H1 (cell line): ENCODE measurements around the gene HNF1A. TPM values are rescaled to one million over a fixed set of nuclear protein-coding genes. Genes with fewer than 3 reads are reported as not detected.

Source experiments
- CTCF ChIA-PET: fragments of 300-600 bp; sonication (Branson Sonifier 250); formaldehyde crosslinking; loops from one replicate; lab custom pipeline; 2021; ENCODE audit not compliant: partially characterized antibody; lab: Charles Lee
- POLR2A ChIA-PET: fragments of 300-600 bp; sonication (Branson Sonifier 250); formaldehyde crosslinking; loops from one replicate; lab custom pipeline; 2021; ENCODE audit warnings: inconsistent platforms; ENCODE audit not compliant: partially characterized antibody; lab: Charles Lee
- DNase-seq, 2 experiments: peaks; one replicate each; pipeline versions ENCODE4 v3.0.0 to v3.0.0-alpha.2; 2010 to 2022; ENCODE audit warnings: low spot score in 2 of 2, low read depth in 1 of 2, mixed read lengths in 1 of 2
- FAIRE-seq: peaks from 2 replicates; lab custom pipeline; 2011; peaks lifted over from hg19 to GRCh38; lab: Jason Lieb, UNC
- H2AFZ ChIP-seq: 2 replicates; pipeline ENCODE4 v1.8.1; 2012; ENCODE audit warnings: low read length, inconsistent platforms
- H2AK5ac ChIP-seq: 2 replicates; pipeline ENCODE4 v1.6.1; 2013; ENCODE audit warnings: low read depth, low read length
- H2BK120ac ChIP-seq: replicated peaks from 2 replicates; pipeline ENCODE3; 2013; ENCODE audit warnings: low read depth, low read length, inconsistent platforms
- H2BK12ac ChIP-seq: 2 replicates; pipeline ENCODE4 v1.6.1; 2013; ENCODE audit warnings: low read depth, low read length
- H2BK15ac ChIP-seq: 2 replicates; pipeline ENCODE4 v1.6.1; 2013; ENCODE audit warnings: low read length
- H2BK20ac ChIP-seq: 2 replicates; pipeline ENCODE4 v1.6.1; 2013; ENCODE audit warnings: low read length
- H2BK5ac ChIP-seq: 2 replicates; pipeline ENCODE4 v1.6.1; 2013; ENCODE audit warnings: low read depth, low read length
- H3K14ac ChIP-seq: 2 replicates; pipeline ENCODE4 v1.6.1; 2013; ENCODE audit warnings: inconsistent platforms; ENCODE audit not compliant: insufficient read length
- H3K18ac ChIP-seq: 2 replicates; pipeline ENCODE4 v1.6.1; 2013; ENCODE audit warnings: low read length; ENCODE audit errors: extremely low read depth
- H3K23ac ChIP-seq: 2 replicates; pipeline ENCODE4 v1.6.1; 2013; ENCODE audit warnings: inconsistent platforms; ENCODE audit not compliant: insufficient read length
- H3K23me2 ChIP-seq: 2 replicates; pipeline ENCODE4 v1.6.1; 2013; ENCODE audit warnings: low read depth, low read length
- H3K27ac ChIP-seq: 2 replicates; pipeline ENCODE4 v1.6.1; 2011; ENCODE audit warnings: low read depth, low read length, inconsistent platforms
- H3K27me3 ChIP-seq, 4 experiments: replicated peaks in 1 of 4; 1 replicate in 1 of 4; 2 replicates in 3 of 4; pipeline versions ENCODE4 v1.6.1 to v1.8.1; 2011 to 2013; ENCODE audit warnings: low read length in 3 of 4, mild to moderate bottlenecking in 3 of 4, inconsistent platforms in 2 of 4, mixed read lengths in 2 of 4, moderate library complexity in 1 of 4; ENCODE audit not compliant: control insufficient read depth in 3 of 4, insufficient read depth in 3 of 4; ENCODE audit errors: extremely low read depth in 1 of 4
- H3K36me3 ChIP-seq, 4 experiments: 2 replicates each; pipeline versions ENCODE4 v1.6.1 to v1.8.1; 2011 to 2013; ENCODE audit warnings: mild to moderate bottlenecking in 4 of 4, low read length in 3 of 4, moderate library complexity in 2 of 4, control low read depth in 1 of 4, inconsistent platforms in 1 of 4; ENCODE audit not compliant: insufficient read depth in 4 of 4, control insufficient read depth in 2 of 4
- H3K4ac ChIP-seq: replicated peaks from 2 replicates; pipeline ENCODE3; 2013; ENCODE audit warnings: low read length, low read depth, mixed read lengths, inconsistent platforms; ENCODE audit not compliant: insufficient read length
- H3K4me1 ChIP-seq, 4 experiments: replicated peaks in 1 of 4; 1 replicate in 1 of 4; 2 replicates in 3 of 4; pipeline versions ENCODE4 v1.6.1 to v1.8.1; 2011 to 2013; ENCODE audit warnings: low read length in 3 of 4, inconsistent platforms in 2 of 4, mixed read lengths in 1 of 4; ENCODE audit not compliant: insufficient read depth in 4 of 4, control insufficient read depth in 3 of 4
- H3K4me2 ChIP-seq, 2 experiments: 2 replicates each; pipeline versions ENCODE4 v1.6.1 to v1.8.1; 2011 to 2013; ENCODE audit warnings: low read depth in 2 of 2, low read length in 2 of 2, control low read depth in 1 of 2, inconsistent platforms in 1 of 2, mild to moderate bottlenecking in 1 of 2; ENCODE audit not compliant: insufficient read depth in 1 of 2
- H3K4me3 ChIP-seq, 4 experiments: fragments of 200-600, 300-600 bp in 1 of 4; sonication (generic), shearing (Covaris generic), sonication (Bioruptor Twin) in 1 of 4; 2 replicates each; pipeline versions ENCODE4 v1.5.1 to v1.8.1; 2011 to 2016; ENCODE audit warnings: low read length in 4 of 4, low read depth in 3 of 4, control low read depth in 2 of 4, inconsistent platforms in 2 of 4, mild to moderate bottlenecking in 2 of 4, mixed read lengths in 1 of 4, moderate library complexity in 1 of 4; ENCODE audit not compliant: insufficient read depth in 2 of 4; ENCODE audit errors: extremely low read depth in 1 of 4
- H3K56ac ChIP-seq: replicated peaks from 2 replicates; pipeline ENCODE3; 2013; ENCODE audit warnings: low read depth, mild to moderate bottlenecking, mixed read lengths, low read length, inconsistent platforms; ENCODE audit not compliant: insufficient read length
- H3K79me1 ChIP-seq: 2 replicates; pipeline ENCODE4 v1.6.1; 2013; ENCODE audit warnings: low read depth, low read length, control low read depth
- H3K79me2 ChIP-seq, 2 experiments: 2 replicates each; pipeline versions ENCODE4 v1.6.1 to v1.8.1; 2012 to 2013; ENCODE audit warnings: low read length in 2 of 2, mild to moderate bottlenecking in 2 of 2, inconsistent platforms in 1 of 2; ENCODE audit not compliant: insufficient read depth in 2 of 2, control insufficient read depth in 1 of 2
- H3K9ac ChIP-seq, 4 experiments: replicated peaks in 1 of 4; 1 replicate in 1 of 4; 2 replicates in 3 of 4; pipeline versions ENCODE4 v1.6.1 to v1.8.1; 2011 to 2013; ENCODE audit warnings: low read depth in 3 of 4, low read length in 3 of 4, control low read depth in 2 of 4, mild to moderate bottlenecking in 2 of 4, moderate library complexity in 2 of 4, inconsistent platforms in 1 of 4; ENCODE audit errors: extremely low read depth in 1 of 4
- H3K9me3 ChIP-seq, 2 experiments: 2 replicates each; pipeline versions ENCODE4 v1.6.1 to v1.8.1; 2012 to 2013; ENCODE audit warnings: mild to moderate bottlenecking in 2 of 2, moderate library complexity in 2 of 2, control low read depth in 1 of 2, inconsistent platforms in 1 of 2, low read depth in 1 of 2, low read length in 1 of 2, mixed read lengths in 1 of 2; ENCODE audit not compliant: insufficient read depth in 2 of 2
- H4K20me1 ChIP-seq, 2 experiments: replicated peaks in 1 of 2; 2 replicates each; pipeline versions ENCODE3 to v1.8.1; 2011 to 2013; ENCODE audit warnings: inconsistent platforms in 2 of 2, low read length in 2 of 2, mild to moderate bottlenecking in 1 of 2; ENCODE audit not compliant: insufficient read depth in 2 of 2, control insufficient read depth in 1 of 2
- H4K5ac ChIP-seq: 2 replicates; pipeline ENCODE4 v1.6.1; 2013; ENCODE audit warnings: low read length, low read depth, mixed read lengths, inconsistent platforms; ENCODE audit not compliant: insufficient read length
- H4K8ac ChIP-seq: 2 replicates; pipeline ENCODE4 v1.8.0; 2013; ENCODE audit warnings: mild to moderate bottlenecking, moderate library complexity, low read length, inconsistent platforms; ENCODE audit not compliant: insufficient read depth; ENCODE audit errors: extremely low read depth
- H4K91ac ChIP-seq: replicated peaks from 2 replicates; pipeline ENCODE3; 2013; ENCODE audit warnings: low read length, mixed read lengths, inconsistent platforms; ENCODE audit not compliant: insufficient read length
- CBX5 ChIP-seq: fragments of 300-800, 300-1000 bp; sonication (generic); IDR thresholded peaks from 2 replicates; pipeline ENCODE4 v1.7.1; 2016; ENCODE audit warnings: antibody characterized with exemption, low read length, low read depth
- CTBP2 ChIP-seq: IDR thresholded peaks from 2 replicates; pipeline ENCODE4 v1.7.0; 2011; ENCODE audit warnings: borderline replicate concordance, mild to moderate bottlenecking, moderate library complexity, mixed read lengths, low read length; ENCODE audit not compliant: insufficient read depth, insufficient read length
- RXRA ChIP-seq: IDR thresholded peaks from 2 replicates; pipeline ENCODE4 v1.6.1; 2011; ENCODE audit warnings: low read depth, mild to moderate bottlenecking, low read length, moderate library complexity; ENCODE audit not compliant: insufficient read depth
- TBP ChIP-seq: IDR thresholded peaks from 2 replicates; pipeline ENCODE4 v1.6.1; 2011; ENCODE audit warnings: low read depth, low read length, improper control_type of control experiment
- WGBS, 2 experiments: shearing (Covaris generic) in 1 of 2; methylation state at CpG; one replicate each; pipeline versions ENCODE4 v1.1.6 to v1.1.7; 2013 to 2015; ENCODE audit warnings: low lambda C conversion rate in 2 of 2, mixed read lengths in 2 of 2, inconsistent platforms in 1 of 2, low coverage in 1 of 2, missing lambda C conversion rate in 1 of 2; ENCODE audit not compliant: insufficient replicate concordance in 2 of 2, insufficient coverage in 1 of 2, insufficient read length in 1 of 2; ENCODE audit errors: extremely low coverage in 1 of 2, missing lambda C conversion rate in 1 of 2; 5-methylcytosine and 5-hydroxymethylcytosine counted together
- polyA plus RNA-seq, 7 experiments: library from polyadenylated mRNA; depleted of rRNA in 3 of 7; stranded (reverse) in 5 of 7; unstranded in 2 of 7; fragments of >200 nt in 5 of 7; fragments of 200-250 nt in 2 of 7; gene quantifications; 1 replicate in 5 of 7; 2 replicates in 1 of 7; 4 replicates in 1 of 7; pipeline versions ENCODE4 v1.2.1 to v1.2.3, GENCODE V29; 2011 to 2013; ENCODE audit warnings: missing spikeins in 2 of 7, mixed read lengths in 2 of 7
- total RNA-seq: library from RNA; stranded (reverse); fragmentation: NEBNext Ultra II Directional; extraction: Animal tissue kit (Norgen Biotek cat#: 25700); gene quantifications from 2 replicates; pipeline ENCODE4 v1.2.1, GENCODE V29; 2021

The HNF1A gene
- total and polyA plus RNA-seq, 2 of the 8 experiments (the other 6 are each of a cell fraction or from before 2014, with no cell fraction given), result not detected

DNA sequence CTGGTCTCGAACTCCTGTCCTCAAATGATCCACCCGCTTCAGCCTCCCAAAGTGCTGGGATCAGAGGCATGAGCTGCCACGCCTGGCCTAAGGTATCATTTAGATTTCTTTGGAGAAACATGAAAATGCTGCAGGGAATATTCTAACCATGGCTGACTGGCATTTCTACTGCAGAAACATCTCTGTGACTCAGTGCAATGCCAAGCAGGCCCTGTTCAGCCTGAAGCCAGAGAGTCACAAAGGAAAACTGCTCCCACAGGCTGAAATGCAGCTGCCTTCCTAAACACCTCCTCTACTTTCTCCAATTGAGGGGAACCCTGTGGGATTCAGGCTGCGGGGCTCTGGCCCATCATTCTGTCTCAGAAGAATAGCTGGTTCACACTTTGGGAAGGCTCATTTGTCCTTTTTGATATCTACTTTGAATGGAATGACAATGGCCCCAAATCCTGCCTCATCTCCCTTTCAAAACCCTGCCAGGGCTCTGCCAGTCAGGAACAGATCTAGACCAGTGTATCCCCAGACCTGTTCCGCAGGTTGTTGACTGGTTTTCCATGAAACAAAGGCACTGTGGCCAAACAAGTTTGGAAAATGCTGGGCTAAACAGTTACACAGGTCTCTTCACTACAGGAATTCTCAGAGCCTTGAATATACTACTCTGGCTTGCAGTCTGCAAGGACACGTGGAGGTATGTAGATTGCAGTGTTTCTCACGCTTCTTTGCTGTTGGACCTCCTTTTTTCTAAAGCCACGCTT, 30.2 kb downstream of the HNF1A start:
- CTCF ChIA-PET, result interaction anchor here (0.6 to 5.2 kb wide), 10 partner anchors 8 to 411 kb away, joined by 3 to 26 read pairs (median 4); partner anchors contain the start of gene HNF1A
- Histone ChIP-seq H2AFZ (no peak overlapping the region), H4K5ac (no peak overlapping the region), H3K23ac (no peak overlapping the region), H3K23me2 (no peaks in the 10 kb centered on the region), H2BK120ac (no peak overlapping the region), H3K27me3 (no peaks in the 10 kb centered on the region), H3K4me1 (no peaks in the 10 kb centered on the region), H3K9ac (no peak overlapping the region), H2BK15ac (no peak overlapping the region), H2BK5ac (no peak overlapping the region), H3K56ac (no peak overlapping the region), H2BK12ac (no peak overlapping the region), H2BK20ac (no peak overlapping the region), H3K79me2 (no peaks in the 10 kb centered on the region), H4K91ac (no peak overlapping the region), H3K14ac (no peak overlapping the region), H2AK5ac (no peak overlapping the region), H4K20me1 (peaks cover 2% of the 10 kb centered on the region in 2 experiments), H4K8ac (no peak overlapping the region), H3K4ac (no peak overlapping the region), H3K4me2 (no peak overlapping the region), H3K36me3 (peaks cover 21 to 39% (median 31%) of the 10 kb centered on the region in 4 experiments), H3K9me3 (no peaks in the 10 kb centered on the region), H3K4me3 (no peak overlapping the region), H3K18ac (no peak overlapping the region), H3K27ac (no peak overlapping the region), H3K79me1 (no peaks in the 10 kb centered on the region)
- WGBS, 2 experiments, result 88% methylated on average over 8 of the region's 8 CpGs; no CpG with 5 or more reads in 1 of the 2 experiments
- FAIRE-seq, result no peak
- POLR2A ChIA-PET, result interaction anchor here (0.9 to 4.0 kb wide), 3 partner anchors 8 to 102 kb away, joined by 3 to 19 read pairs (median 5); partner anchors contain the start of gene C12orf43
- no peak for DNase-seq
- no peak for TF ChIP-seq RXRA
- no peak for TF ChIP-seq CTBP2
- no peak for TF ChIP-seq CBX5
- TF ChIP-seq TBP, result no peak
